ENCODE measurements around the gene TAS2R1. TPM values are rescaled to one million over a fixed set of nuclear protein-coding genes. Genes with fewer than 3 reads are reported as not detected.

Gene TAS2R1
- total RNA-seq, 1 donor from 2014 or later: not detected

- no peaks in the 10 kb centered on the region for H3K36me3 Mint-ChIP-seq (ENCODE audit: unreplicated experiment)
- peaks cover 16% of the 10 kb centered on the region for H3K4me1 Mint-ChIP-seq (ENCODE audit: unreplicated experiment)
- peaks cover 2% of the 10 kb centered on the region for H3K27me3 Mint-ChIP-seq (ENCODE audit: unreplicated experiment)
- DNase-seq (ENCODE audit: extremely low spot score, unreplicated experiment): no peak
- H3K9me3 Mint-ChIP-seq (ENCODE audit: unreplicated experiment): no peaks in the 10 kb centered on the region
- TF ChIP-seq, protein P1, sequence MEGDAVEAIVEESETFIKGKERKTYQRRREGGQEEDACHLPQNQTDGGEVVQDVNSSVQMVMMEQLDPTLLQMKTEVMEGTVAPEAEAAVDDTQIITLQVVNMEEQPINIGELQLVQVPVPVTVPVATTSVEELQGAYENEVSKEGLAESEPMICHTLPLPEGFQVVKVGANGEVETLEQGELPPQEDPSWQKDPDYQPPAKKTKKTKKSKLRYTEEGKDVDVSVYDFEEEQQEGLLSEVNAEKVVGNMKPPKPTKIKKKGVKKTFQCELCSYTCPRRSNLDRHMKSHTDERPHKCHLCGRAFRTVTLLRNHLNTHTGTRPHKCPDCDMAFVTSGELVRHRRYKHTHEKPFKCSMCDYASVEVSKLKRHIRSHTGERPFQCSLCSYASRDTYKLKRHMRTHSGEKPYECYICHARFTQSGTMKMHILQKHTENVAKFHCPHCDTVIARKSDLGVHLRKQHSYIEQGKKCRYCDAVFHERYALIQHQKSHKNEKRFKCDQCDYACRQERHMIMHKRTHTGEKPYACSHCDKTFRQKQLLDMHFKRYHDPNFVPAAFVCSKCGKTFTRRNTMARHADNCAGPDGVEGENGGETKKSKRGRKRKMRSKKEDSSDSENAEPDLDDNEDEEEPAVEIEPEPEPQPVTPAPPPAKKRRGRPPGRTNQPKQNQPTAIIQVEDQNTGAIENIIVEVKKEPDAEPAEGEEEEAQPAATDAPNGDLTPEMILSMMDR (IDR thresholded peaks at IDR 0.05): no peak
- peak overlapping the region; percentile 30 for H3K4me3 Mint-ChIP-seq (ENCODE audit: unreplicated experiment)
- H3K27ac Mint-ChIP-seq (ENCODE audit: unreplicated experiment): peak overlapping the region; percentile 12
Observed at GRCh38 chr5:9596171-9596780, 33.9 kb downstream of the TAS2R1 start.

DNA sequence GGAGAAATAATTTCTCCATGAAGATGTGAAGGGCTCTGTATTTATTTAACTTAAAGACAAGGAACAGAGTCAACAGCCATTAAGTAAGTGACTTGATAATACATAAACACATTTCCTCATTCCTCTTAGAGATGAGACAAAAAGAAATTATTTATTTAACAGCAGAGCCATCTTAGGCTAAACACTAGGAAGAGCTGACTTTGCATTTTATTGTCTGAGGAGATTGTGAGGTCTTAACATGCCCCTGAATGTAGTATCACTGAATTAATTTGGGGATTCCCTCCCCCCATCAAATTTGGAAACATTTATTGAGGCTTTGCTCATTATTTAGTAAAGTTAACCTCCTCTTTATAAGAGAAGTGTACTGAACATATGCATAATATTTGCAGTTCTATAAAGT lies 35.2 kb downstream of the TAS2R1 start:
- no peak overlapping the region for H3K27ac Mint-ChIP-seq (ENCODE audit: unreplicated experiment)
- peaks cover 16% of the 10 kb centered on the region for H3K4me1 Mint-ChIP-seq (ENCODE audit: unreplicated experiment)
- H3K4me3 Mint-ChIP-seq (ENCODE audit: unreplicated experiment): no peak overlapping the region
- peaks cover 2% of the 10 kb centered on the region for H3K27me3 Mint-ChIP-seq (ENCODE audit: unreplicated experiment)
- TF ChIP-seq, protein P1 (IDR thresholded peaks at IDR 0.05): no peak
- H3K36me3 Mint-ChIP-seq (ENCODE audit: unreplicated experiment): no peaks in the 10 kb centered on the region
- no peak for DNase-seq (ENCODE audit: extremely low spot score, unreplicated experiment)
- no peaks in the 10 kb centered on the region for H3K9me3 Mint-ChIP-seq (ENCODE audit: unreplicated experiment)

GRCh38 chr5:9589049-9589835 lies 40.9 kb downstream of the TAS2R1 start:
- Mint-ChIP-seq H3K27me3 (ENCODE audit: unreplicated experiment) (no peaks in the 10 kb centered on the region), H3K9me3 (ENCODE audit: unreplicated experiment) (no peaks in the 10 kb centered on the region), H3K4me1 (ENCODE audit: unreplicated experiment) (peaks cover 8% of the 10 kb centered on the region), H3K4me3 (ENCODE audit: unreplicated experiment) (no peak overlapping the region), H3K27ac (ENCODE audit: unreplicated experiment) (no peak overlapping the region), H3K36me3 (ENCODE audit: unreplicated experiment) (no peaks in the 10 kb centered on the region)
- no peak for DNase-seq (ENCODE audit: extremely low spot score, unreplicated experiment)
- TF ChIP-seq, protein P1 (IDR thresholded peaks at IDR 0.05): no peak

- H3K4me1 Mint-ChIP-seq (ENCODE audit: unreplicated experiment): peaks cover 8% of the 10 kb centered on the region
- TF ChIP-seq, protein P1 (IDR thresholded peaks at IDR 0.05): no peak
- no peaks in the 10 kb centered on the region for H3K9me3 Mint-ChIP-seq (ENCODE audit: unreplicated experiment)
- H3K27ac Mint-ChIP-seq (ENCODE audit: unreplicated experiment): no peak overlapping the region
- no peak overlapping the region for H3K4me3 Mint-ChIP-seq (ENCODE audit: unreplicated experiment)
- DNase-seq (ENCODE audit: extremely low spot score, unreplicated experiment): no peak
- H3K36me3 Mint-ChIP-seq (ENCODE audit: unreplicated experiment): no peaks in the 10 kb centered on the region
- no peaks in the 10 kb centered on the region for H3K27me3 Mint-ChIP-seq (ENCODE audit: unreplicated experiment)
Observed at GRCh38 chr5:9588254-9588653, 41.9 kb downstream of the TAS2R1 start.

GRCh38 chr5:9587135-9587534 lies 43.0 kb downstream of the TAS2R1 start:
- Mint-ChIP-seq H3K27ac (ENCODE audit: unreplicated experiment) (no peak overlapping the region), H3K4me3 (ENCODE audit: unreplicated experiment) (no peak overlapping the region), H3K4me1 (ENCODE audit: unreplicated experiment) (peaks cover 8% of the 10 kb centered on the region), H3K9me3 (ENCODE audit: unreplicated experiment) (no peaks in the 10 kb centered on the region), H3K36me3 (ENCODE audit: unreplicated experiment) (no peaks in the 10 kb centered on the region), H3K27me3 (ENCODE audit: unreplicated experiment) (no peaks in the 10 kb centered on the region)
- TF ChIP-seq, protein P1 (IDR thresholded peaks at IDR 0.05): no peak
- DNase-seq (ENCODE audit: extremely low spot score, unreplicated experiment): no peak

Measured in osteocyte (in vitro differentiated cells).